ENCODE measurements around the gene CYB561. TPM values are rescaled to one million over a fixed set of nuclear protein-coding genes. Genes with fewer than 3 reads are reported as not detected.

CYB561 gene
- total and polyA plus RNA-seq, 2 donors (not counting 3 experiments of a cell fraction or from before 2014, with no cell fraction given) = 34.9 to 71.1 TPM

GRCh38 chr17:63494300-63494928, 48.3 kb upstream of the CYB561 start:
- Histone ChIP-seq H3K27ac (ENCODE audit: insufficient read depth, low read depth, low read length) (no peak overlapping the region), H3K9me3 (replicated peaks; ENCODE audit: control insufficient read depth, insufficient read depth, low read length) (no peaks in the 10 kb centered on the region), H3K9ac (replicated peaks; ENCODE audit: extremely low read depth, insufficient read depth, low read length) (no peak overlapping the region), H2AFZ (ENCODE audit: low read depth, low read length) (no peak overlapping the region), H3K9me1 (replicated peaks; ENCODE audit: control insufficient read depth, extremely low read depth, insufficient read depth, low read length) (no peaks in the 10 kb centered on the region), H3K27me3 (ENCODE audit: control insufficient read depth in 2 of 2, insufficient read depth in 2 of 2, low read length in 2 of 2) (no peaks in the 10 kb centered on the region), H3K4me1 (ENCODE audit: control insufficient read depth, extremely low read depth, insufficient read depth, low read length) (no peaks in the 10 kb centered on the region), H3K79me2 (ENCODE audit: control insufficient read depth, insufficient read depth, low read length) (no peaks in the 10 kb centered on the region), H3K4me2 (ENCODE audit: insufficient read depth, low read length) (no peak overlapping the region), H3K4me3 (replicated peaks in 1 of 3; ENCODE audit: insufficient read depth in 1 of 3, low read depth in 1 of 3, low read length in 3 of 3) (no peak overlapping the region), H4K20me1 (replicated peaks; ENCODE audit: control insufficient read depth, extremely low read depth, insufficient read depth, low read length) (no peaks in the 10 kb centered on the region), H3K36me3 (ENCODE audit: control insufficient read depth in 2 of 2, extremely low read depth in 1 of 2, insufficient read depth in 2 of 2, low read length in 2 of 2) (peaks cover 0 to 30% of the 10 kb centered on the region in 2 experiments)
- TF ChIP-seq JUN (IDR thresholded peaks at IDR 0.05; ENCODE audit: borderline replicate concordance, insufficient read depth, insufficient read length, low read depth) (no peak), POLR2A (IDR thresholded peaks at IDR 0.05; ENCODE audit: low read depth, low read length) (no peak), MAX (IDR thresholded peaks at IDR 0.05; ENCODE audit: insufficient read depth, insufficient read length) (no peak), GATA2 (IDR thresholded peaks at IDR 0.05; ENCODE audit: insufficient read depth, insufficient read length, low read depth, low read length) (no peak), CTCF (IDR thresholded peaks at IDR 0.05; ENCODE audit: extremely low read depth in 1 of 2, insufficient read depth in 1 of 2, low read depth in 1 of 2, low read length in 2 of 2) (no peak), MYC (IDR thresholded peaks at IDR 0.05; ENCODE audit: low read depth, low read length) (no peak), EZH2 (IDR thresholded peaks at IDR 0.05; ENCODE audit: borderline replicate concordance, low read depth, low read length, severe bottlenecking) (no peak), POLR2AphosphoS5 (IDR thresholded peaks at IDR 0.05; ENCODE audit: insufficient read depth, low read depth, low read length) (no peak)
- dilution Hi-C loops (cut with MboI; ENCODE audit: extremely low pct_ligation_motif_present, low sequenced_read_pairs) = no loop called here
- POLR2A ChIA-PET = no interaction called here
- DNase-seq (ENCODE audit: low read depth, low spot score) (no peak), FAIRE-seq (no peak)
- CTCF ChIA-PET = interaction anchor here (1.4 kb wide), 1 partner anchor 69 kb away, joined by 6 read pairs; no protein-coding TSS in a partner anchor
- intact Hi-C loops (cut with micrococcal nuclease) = no loop called here
- no TSS peak for BruUV-seq (replicated peaks)

All from endothelial cell of umbilical vein (primary cell).